Stimulated activated naive B cell treated with anti-CD40 and anti-IgM and Interleukin-4, amounts not matched to agents 10 μg/mL and 1 μg/mL and 100 μg/mL, for 72 hours (primary cell): ENCODE data around the gene AFTPH.

Experiments used
- ATAC-seq, 2 donors: fragments of 150-1000 bp; cut with Tn5 transposase; replicated peaks; 2 replicates each; pipeline ENCODE4 v1.10.0; 2021; ENCODE audit warnings: moderate library complexity in 1 of 2
- DNase-seq: peaks from one replicate; pipeline ENCODE4 v3.0.0; 2021
- H3K27ac Mint-ChIP-seq: one replicate; pipeline ENCODE4 v1.8.0; 2022; ENCODE audit warnings: mild to moderate bottlenecking, mixed read lengths
- H3K27me3 Mint-ChIP-seq, 2 donors: one replicate each; pipeline ENCODE4 v1.8.0; 2022; ENCODE audit warnings: mixed read lengths in 2 of 2
- H3K36me3 Mint-ChIP-seq, 2 donors: one replicate each; pipeline ENCODE4 v1.8.0; 2022; ENCODE audit warnings: mixed read lengths in 2 of 2, mild to moderate bottlenecking in 1 of 2
- H3K4me1 Mint-ChIP-seq, 2 donors: one replicate each; pipeline ENCODE4 v1.8.0; 2022; ENCODE audit warnings: mixed read lengths in 2 of 2, mild to moderate bottlenecking in 1 of 2
- H3K4me3 Mint-ChIP-seq, 2 donors: one replicate each; pipeline ENCODE4 v1.8.0; 2022; ENCODE audit warnings: mild to moderate bottlenecking in 2 of 2, mixed read lengths in 2 of 2, moderate library complexity in 1 of 2
- H3K9me3 Mint-ChIP-seq, 2 donors: one replicate each; pipeline ENCODE4 v1.8.0; 2022; ENCODE audit warnings: mixed read lengths in 2 of 2, mild to moderate bottlenecking in 1 of 2

Gene AFTPH

GRCh38 chr2:64598226-64598625 lies 74.1 kb downstream of the AFTPH start:
- ATAC-seq (no peak), DNase-seq (no peak)
- peaks cover 5 to 8% of the 10 kb centered on the region in 2 donors for H3K4me1 Mint-ChIP-seq
- H3K27ac Mint-ChIP-seq, result no peak overlapping the region
- H3K27me3 Mint-ChIP-seq, result no peaks in the 10 kb centered on the region
- no peak overlapping the region for H3K4me3 Mint-ChIP-seq
- H3K36me3 Mint-ChIP-seq, result peaks cover 0 to 9% of the 10 kb centered on the region in 2 donors
- H3K9me3 Mint-ChIP-seq, result no peaks in the 10 kb centered on the region

GRCh38 chr2:64599469-64599868 lies 75.3 kb downstream of the AFTPH start:
- Mint-ChIP-seq H3K4me3 (no peak overlapping the region), H3K27ac (no peak overlapping the region), H3K9me3 (no peaks in the 10 kb centered on the region), H3K4me1 (peaks cover 3% of the 10 kb centered on the region in 2 donors), H3K27me3 (no peaks in the 10 kb centered on the region), H3K36me3 (peaks cover 0 to 3% of the 10 kb centered on the region in 2 donors)
- DNase-seq (no peak), ATAC-seq (no peak)

GRCh38 chr2:64601034-64601754 lies 77.1 kb downstream of the AFTPH start:
- peaks cover 4 to 7% of the 10 kb centered on the region in 2 donors for H3K4me1 Mint-ChIP-seq
- H3K9me3 Mint-ChIP-seq, result no peaks in the 10 kb centered on the region
- ATAC-seq (no peak), DNase-seq (no peak)
- no peaks in the 10 kb centered on the region for H3K27me3 Mint-ChIP-seq
- no peak overlapping the region for H3K4me3 Mint-ChIP-seq
- H3K27ac Mint-ChIP-seq, result no peak overlapping the region
- H3K36me3 Mint-ChIP-seq, result no peaks in the 10 kb centered on the region

GRCh38 chr2:64601785-64602391 lies 77.8 kb downstream of the AFTPH start:
- H3K9me3 Mint-ChIP-seq, result no peaks in the 10 kb centered on the region
- DNase-seq (no peak), ATAC-seq (no peak)
- no peak overlapping the region for H3K4me3 Mint-ChIP-seq
- H3K36me3 Mint-ChIP-seq, result no peaks in the 10 kb centered on the region
- H3K27ac Mint-ChIP-seq, result no peak overlapping the region
- H3K4me1 Mint-ChIP-seq, result peaks cover 11 to 14% of the 10 kb centered on the region in 2 donors
- H3K27me3 Mint-ChIP-seq, result no peaks in the 10 kb centered on the region

GRCh38 chr2:64602436-64602835 lies 78.3 kb downstream of the AFTPH start:
- Mint-ChIP-seq H3K36me3 (no peaks in the 10 kb centered on the region), H3K27me3 (no peaks in the 10 kb centered on the region), H3K27ac (no peak overlapping the region), H3K9me3 (no peaks in the 10 kb centered on the region), H3K4me1 (peaks cover 15% of the 10 kb centered on the region in 2 donors), H3K4me3 (no peak overlapping the region)
- DNase-seq (no peak), ATAC-seq (no peak)

- DNase-seq (no peak), ATAC-seq (no peak)
- no peak overlapping the region for H3K27ac Mint-ChIP-seq
- no peak overlapping the region for H3K4me3 Mint-ChIP-seq
- H3K27me3 Mint-ChIP-seq, result no peaks in the 10 kb centered on the region
- H3K4me1 Mint-ChIP-seq, result peaks cover 25 to 30% of the 10 kb centered on the region in 2 donors
- no peaks in the 10 kb centered on the region for H3K9me3 Mint-ChIP-seq
- H3K36me3 Mint-ChIP-seq, result no peaks in the 10 kb centered on the region
Measured at GRCh38 chr2:64604155-64604554, 80.0 kb downstream of the AFTPH start.

- H3K4me1 Mint-ChIP-seq, result peaks cover 25 to 35% of the 10 kb centered on the region in 2 donors
- no peaks in the 10 kb centered on the region for H3K36me3 Mint-ChIP-seq
- no peaks in the 10 kb centered on the region for H3K27me3 Mint-ChIP-seq
- H3K4me3 Mint-ChIP-seq, result no peak overlapping the region
- no peaks in the 10 kb centered on the region for H3K9me3 Mint-ChIP-seq
- no peak overlapping the region for H3K27ac Mint-ChIP-seq
- ATAC-seq (no peak), DNase-seq (no peak)
Measured at GRCh38 chr2:64605026-64605471, 80.9 kb downstream of the AFTPH start.

GRCh38 chr2:64605991-64606478 lies 81.9 kb downstream of the AFTPH start:
- H3K9me3 Mint-ChIP-seq, result no peaks in the 10 kb centered on the region
- H3K27ac Mint-ChIP-seq, result peak overlapping the region; percentile 99
- ATAC-seq, result no peak
- no peaks in the 10 kb centered on the region for H3K36me3 Mint-ChIP-seq
- peaks cover 26 to 35% of the 10 kb centered on the region in 2 donors for H3K4me1 Mint-ChIP-seq
- H3K27me3 Mint-ChIP-seq, result no peaks in the 10 kb centered on the region
- peak overlapping the region; percentile 58 to 72 for H3K4me3 Mint-ChIP-seq
- DNase-seq, result no peak

- no peaks in the 10 kb centered on the region for H3K36me3 Mint-ChIP-seq
- H3K4me3 Mint-ChIP-seq, result peak overlapping the region; percentile 58 to 72
- no peaks in the 10 kb centered on the region for H3K27me3 Mint-ChIP-seq
- ATAC-seq (peak; percentile 88 to 91), DNase-seq (peak; percentile 95)
- peaks cover 26 to 35% of the 10 kb centered on the region in 2 donors for H3K4me1 Mint-ChIP-seq
- no peaks in the 10 kb centered on the region for H3K9me3 Mint-ChIP-seq
- H3K27ac Mint-ChIP-seq, result peak overlapping the region; percentile 99
Measured at GRCh38 chr2:64606479-64607363, 82.6 kb downstream of the AFTPH start.

- H3K4me1 Mint-ChIP-seq, result peaks cover 26 to 35% of the 10 kb centered on the region in 2 donors
- H3K36me3 Mint-ChIP-seq, result no peaks in the 10 kb centered on the region
- H3K4me3 Mint-ChIP-seq, result peak overlapping the region; percentile 54 to 92
- ATAC-seq, result no peak
- DNase-seq, result no peak
- peak overlapping the region; percentile 99 for H3K27ac Mint-ChIP-seq
- H3K9me3 Mint-ChIP-seq, result no peaks in the 10 kb centered on the region
- H3K27me3 Mint-ChIP-seq, result no peaks in the 10 kb centered on the region
Measured at GRCh38 chr2:64607381-64608304, 83.5 kb downstream of the AFTPH start.

- Mint-ChIP-seq H3K27me3 (no peaks in the 10 kb centered on the region), H3K36me3 (no peaks in the 10 kb centered on the region), H3K4me1 (peaks cover 36 to 44% of the 10 kb centered on the region in 2 donors), H3K4me3 (peak overlapping the region; percentile 83 to 92), H3K9me3 (no peaks in the 10 kb centered on the region), H3K27ac (peak overlapping the region; percentile 92)
- DNase-seq (no peak), ATAC-seq (no peak)
Measured at GRCh38 chr2:64608867-64609226, 84.7 kb downstream of the AFTPH start.

- H3K27ac Mint-ChIP-seq, result peak overlapping the region; percentile 96
- H3K9me3 Mint-ChIP-seq, result no peaks in the 10 kb centered on the region
- DNase-seq, result peak; percentile 66
- no peaks in the 10 kb centered on the region for H3K27me3 Mint-ChIP-seq
- peak overlapping the region; percentile 87 to 92 for H3K4me3 Mint-ChIP-seq
- peaks cover 36 to 44% of the 10 kb centered on the region in 2 donors for H3K4me1 Mint-ChIP-seq
- peak; percentile 32 to 57 for ATAC-seq
- H3K36me3 Mint-ChIP-seq, result no peaks in the 10 kb centered on the region
Measured at GRCh38 chr2:64609227-64609941, 85.3 kb downstream of the AFTPH start.

- Mint-ChIP-seq H3K27me3 (no peaks in the 10 kb centered on the region), H3K9me3 (no peaks in the 10 kb centered on the region), H3K4me1 (peaks cover 34 to 44% of the 10 kb centered on the region in 2 donors), H3K36me3 (no peaks in the 10 kb centered on the region), H3K4me3 (peak overlapping the region; percentile 87 to 90), H3K27ac (peak overlapping the region; percentile 96)
- DNase-seq (no peak), ATAC-seq (no peak)
Measured at GRCh38 chr2:64609942-64610281, 85.8 kb downstream of the AFTPH start.
